ENCODE data around the gene PDCD1. TPM values are rescaled to one million over a fixed set of nuclear protein-coding genes. Genes with fewer than 3 reads are reported as not detected.
"Not testable (repeated sequence)": the region's sequence is repeated elsewhere in the genome, so short reads cannot be mapped to it uniquely, and the experiment has no call there.

PDCD1 gene
- total RNA-seq, 6 donors from 2014 or later: 0.49 to 4.2 (median 0.91) TPM; not detected in 1

DNA sequence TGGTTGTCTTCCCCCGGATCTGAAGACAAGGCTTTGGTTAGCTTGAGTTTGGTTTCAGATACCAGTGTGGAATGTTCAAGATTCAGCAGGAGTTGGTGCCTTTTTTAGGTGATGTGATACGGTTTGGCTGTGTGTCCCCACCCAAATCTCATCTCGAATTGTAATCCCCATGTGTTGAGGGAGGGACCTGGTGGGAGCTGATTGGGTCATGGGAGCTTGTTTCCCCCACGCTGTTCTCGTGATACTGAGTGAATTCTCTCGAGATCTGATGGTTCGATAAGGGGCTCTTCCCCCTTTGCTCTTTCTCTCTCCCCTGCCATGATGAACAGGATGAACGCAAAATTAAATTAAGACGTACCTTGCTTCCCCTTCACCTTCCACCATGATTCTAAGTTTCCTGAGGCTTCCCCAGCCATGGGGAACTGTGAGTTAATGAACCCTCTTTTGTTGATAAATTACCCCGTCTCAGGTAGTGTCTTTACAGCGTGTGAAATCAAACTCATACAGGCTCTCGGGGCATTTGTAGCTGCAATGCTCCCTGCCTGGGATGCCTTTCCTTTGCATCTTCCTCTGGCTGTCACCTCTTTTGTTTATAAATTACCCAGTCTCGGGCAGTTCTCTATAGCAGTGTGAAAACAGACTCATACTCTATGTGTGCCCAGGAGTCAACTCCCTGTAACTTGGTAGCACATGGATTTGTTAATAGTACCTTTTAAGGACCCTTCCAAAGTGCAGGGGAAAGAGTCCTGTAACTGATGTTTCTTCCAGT is 21.3 kb downstream of the PDCD1 start:
- WGBS, 2 donors: 63% methylated on average over 13 of the region's 13 CpGs
- TF ChIP-seq POLR2A (IDR thresholded peaks at IDR 0.05): no peak
- TF ChIP-seq EP300 (IDR thresholded peaks at IDR 0.05): no peak
- no peak for TF ChIP-seq CTCF (IDR thresholded peaks at IDR 0.05)
- no peak for TF ChIP-seq POLR2AphosphoS5 (IDR thresholded peaks at IDR 0.05)
- Histone ChIP-seq H3K4me1 (no peaks in the 10 kb centered on the region), H3K36me3 (no peaks in the 10 kb centered on the region), H3K27me3 (no peaks in the 10 kb centered on the region), H3K27ac (no peak overlapping the region), H3K4me3 (no peak overlapping the region), H3K9me3 (no peaks in the 10 kb centered on the region)
- DNase-seq (no peak), ATAC-seq (ENCODE audit: low FRiP score in 2 of 2) (no peak)

DNA sequence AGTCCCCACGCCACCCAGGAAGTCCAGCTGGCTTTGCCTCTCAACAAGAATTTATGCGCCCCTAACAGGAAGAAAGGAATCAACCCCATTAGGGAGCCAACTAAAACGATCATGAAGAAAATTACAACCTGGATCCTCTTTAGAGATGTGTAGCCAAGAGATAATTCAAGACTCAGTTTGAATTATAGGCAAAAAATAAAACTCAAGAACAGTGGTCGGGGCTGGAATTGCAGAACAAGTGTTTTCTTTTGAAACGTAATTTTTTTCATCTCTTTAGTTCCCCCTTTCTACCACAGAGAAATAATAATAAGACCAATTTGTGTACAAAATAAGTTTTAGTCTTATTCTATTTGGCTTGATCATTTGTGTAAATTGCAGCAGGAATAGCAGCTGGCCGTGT is 22.4 kb downstream of the PDCD1 start:
- DNase-seq (no peak), ATAC-seq (ENCODE audit: low FRiP score in 2 of 2) (no peak)
- Histone ChIP-seq H3K27ac (no peak overlapping the region), H3K4me3 (no peak overlapping the region), H3K4me1 (no peaks in the 10 kb centered on the region), H3K9me3 (no peaks in the 10 kb centered on the region), H3K27me3 (no peaks in the 10 kb centered on the region), H3K36me3 (no peaks in the 10 kb centered on the region)
- WGBS, 2 donors: 62 to 63% methylated on average over 6 of the region's 6 CpGs
- TF ChIP-seq CTCF (IDR thresholded peaks at IDR 0.05) (no peak), EP300 (IDR thresholded peaks at IDR 0.05) (no peak), POLR2A (IDR thresholded peaks at IDR 0.05) (no peak), POLR2AphosphoS5 (IDR thresholded peaks at IDR 0.05) (no peak)

- no peak for TF ChIP-seq POLR2A (IDR thresholded peaks at IDR 0.05)
- TF ChIP-seq EP300 (IDR thresholded peaks at IDR 0.05): no peak
- TF ChIP-seq CTCF (IDR thresholded peaks at IDR 0.05): no peak
- TF ChIP-seq POLR2AphosphoS5 (IDR thresholded peaks at IDR 0.05): no peak
- Histone ChIP-seq H3K4me3 (no peak overlapping the region), H3K27ac (no peak overlapping the region), H3K36me3 (no peaks in the 10 kb centered on the region), H3K4me1 (no peaks in the 10 kb centered on the region), H3K9me3 (no peaks in the 10 kb centered on the region), H3K27me3 (no peaks in the 10 kb centered on the region)
- DNase-seq (no peak), ATAC-seq (ENCODE audit: low FRiP score in 2 of 2) (no peak)
- 40 to 72% methylated on average over 4 of the region's 4 CpGs for WGBS, 2 donors
Measured at GRCh38 chr2:241835611-241836010, 23.1 kb downstream of the PDCD1 start.

DNA sequence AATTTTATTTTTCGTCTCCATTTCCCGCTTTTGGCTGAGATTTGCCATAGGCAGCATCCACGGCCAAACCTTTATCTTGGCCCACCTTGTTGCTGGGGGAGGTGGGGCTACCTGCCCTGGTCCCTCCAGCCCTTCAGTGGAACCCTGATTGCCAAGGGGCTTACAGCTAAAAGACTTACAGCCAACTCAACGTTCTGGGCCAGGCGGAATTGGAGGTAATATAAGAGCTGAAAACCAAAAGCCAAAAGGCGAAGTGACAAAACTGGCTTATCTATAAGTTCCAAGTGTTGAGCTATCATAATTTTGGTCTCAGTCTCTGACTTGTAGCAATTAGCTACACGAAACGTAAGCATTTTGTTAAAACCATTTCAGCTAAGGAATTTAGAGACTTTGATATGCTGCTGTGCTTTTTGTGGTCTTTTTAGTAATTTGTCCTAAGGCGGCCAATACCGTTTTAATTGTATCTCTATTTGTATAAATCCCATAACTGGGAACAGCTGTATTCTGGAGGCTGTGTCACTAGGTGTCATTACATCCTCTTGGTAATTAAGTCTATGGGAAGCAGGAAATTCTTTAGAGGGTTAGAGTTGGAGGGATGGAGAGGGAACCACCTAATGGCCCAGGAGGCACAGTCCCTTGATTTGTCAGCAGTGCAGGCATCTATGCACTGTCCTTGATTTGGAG is 24.0 kb downstream of the PDCD1 start:
- ATAC-seq (ENCODE audit: low FRiP score in 2 of 2) (no peak), DNase-seq (no peak)
- no peak for TF ChIP-seq POLR2AphosphoS5 (IDR thresholded peaks at IDR 0.05)
- no peak for TF ChIP-seq CTCF (IDR thresholded peaks at IDR 0.05)
- no peak for TF ChIP-seq POLR2A (IDR thresholded peaks at IDR 0.05)
- no peak for TF ChIP-seq EP300 (IDR thresholded peaks at IDR 0.05)
- H3K36me3 ChIP-seq: no peaks in the 10 kb centered on the region
- no peaks in the 10 kb centered on the region for H3K27me3 ChIP-seq
- whole genome bisulfite sequencing, 2 donors: 83 to 85% methylated on average over 10 of the region's 10 CpGs
- no peaks in the 10 kb centered on the region for H3K4me1 ChIP-seq
- H3K4me3 ChIP-seq: no peak overlapping the region
- H3K9me3 ChIP-seq: no peaks in the 10 kb centered on the region
- H3K27ac ChIP-seq: no peak overlapping the region

- H3K9me3 ChIP-seq, H3K27ac ChIP-seq, H3K4me1 ChIP-seq, H3K4me3 ChIP-seq, H3K36me3 ChIP-seq, H3K27me3 ChIP-seq: not testable (repeated sequence)
- 80 to 83% methylated on average over 19 to 28 of the region's 28 CpGs for WGBS, 2 donors
- DNase-seq (peak in 1 of 2 donors; percentile 53), ATAC-seq (ENCODE audit: low FRiP score in 2 of 2) (peak in 1 of 2 donors; percentile 26)
Measured at GRCh38 chr2:241833756-241834526, 24.8 kb downstream of the PDCD1 start.

Data from upper lobe of left lung (tissue), 6 donors.